SU-DHL-6 (cell line): ENCODE data around the gene TRPM3.
"Not testable (repeated sequence)": the region's sequence is repeated elsewhere in the genome, so short reads cannot be mapped to it uniquely, and the experiment has no call there.

Source experiments
- H2AFZ ChIP-seq: fragments of 200-600 bp; sonication (generic); 2 replicates; pipeline ENCODE4 v1.6.1; 2014; ENCODE audit warnings: low read depth, mild to moderate bottlenecking, moderate library complexity, mixed read lengths, antibody characterized with exemption, low read length; ENCODE audit not compliant: severe bottlenecking
- H3F3A ChIP-seq: fragments of 200-600 bp; shearing (Covaris generic); 2 replicates; pipeline ENCODE4 v1.6.0; 2016; ENCODE audit warnings: antibody characterized with exemption, mild to moderate bottlenecking; ENCODE audit not compliant: insufficient read depth
- H3K27ac ChIP-seq: fragments of 200-600 bp; sonication (generic); 2 replicates; pipeline ENCODE4 v1.5.1; 2016; ENCODE audit warnings: low read depth, mild to moderate bottlenecking, low read length, moderate library complexity, mixed read lengths
- H3K27me3 ChIP-seq: fragments of 200-600 bp; sonication (generic), shearing (Covaris generic); 2 replicates; pipeline ENCODE4 v1.6.0; 2014; ENCODE audit warnings: mild to moderate bottlenecking, low read length
- H3K36me3 ChIP-seq: fragments of 200-600 bp; sonication (generic); 2 replicates; pipeline ENCODE4 v1.6.1; 2014; ENCODE audit warnings: mild to moderate bottlenecking, low read length, mixed read lengths
- H3K4me2 ChIP-seq: fragments of 300-600, 200-600 bp; shearing (Covaris generic), sonication (generic); 2 replicates; pipeline ENCODE4 v1.6.0; 2014; ENCODE audit warnings: low read length, low read depth, mild to moderate bottlenecking; ENCODE audit not compliant: poor library complexity, severe bottlenecking
- H3K4me3 ChIP-seq: fragments of 200-600 bp; sonication (generic); 2 replicates; pipeline ENCODE4 v1.5.1; 2014; ENCODE audit warnings: antibody characterized with exemption, low read length, mild to moderate bottlenecking, mixed read lengths; ENCODE audit not compliant: insufficient read depth, poor library complexity, severe bottlenecking
- H3K79me2 ChIP-seq: fragments of 200-600 bp; sonication (generic); 2 replicates; pipeline ENCODE4 v1.6.1; 2014; ENCODE audit warnings: mild to moderate bottlenecking, low read length, moderate library complexity; ENCODE audit not compliant: insufficient read depth
- H3K9ac ChIP-seq: fragments of 200-600 bp; sonication (generic); 2 replicates; pipeline ENCODE4 v1.7.0; 2014; ENCODE audit warnings: mild to moderate bottlenecking, low read length
- H3K9me2 ChIP-seq: fragments of 200-600 bp; sonication (generic); replicated peaks from 2 replicates; pipeline ENCODE4 v1.6.1; 2014; ENCODE audit warnings: low read length; ENCODE audit not compliant: insufficient read depth
- H3K9me3 ChIP-seq: fragments of 200-600 bp; sonication (generic); 2 replicates; pipeline ENCODE4 v1.6.1; 2014; ENCODE audit warnings: low read length, mixed read lengths; ENCODE audit not compliant: insufficient read depth
- H4K20me1 ChIP-seq: fragments of 200-600 bp; sonication (generic); 2 replicates; pipeline ENCODE4 v1.6.1; 2014; ENCODE audit warnings: low read depth, mild to moderate bottlenecking, antibody characterized with exemption, low read length, moderate library complexity, mixed read lengths
- CTCF ChIP-seq: fragments of 200-600 bp; sonication (generic); IDR thresholded peaks from one replicate; pipeline ENCODE4 v1.5.1; 2017; ENCODE audit warnings: antibody characterized with exemption, mild to moderate bottlenecking, low read length, moderate library complexity; ENCODE audit not compliant: insufficient read depth, poor library complexity, severe bottlenecking
- EZH2phosphoT487 ChIP-seq: fragments of 200-600 bp; sonication (generic), shearing (Covaris generic); conservative IDR thresholded peaks from 2 replicates; pipeline ENCODE4 v1.6.1; 2018; ENCODE audit warnings: mild to moderate bottlenecking, antibody characterized with exemption, low read length, moderate library complexity, mixed read lengths

Gene TRPM3

DNA sequence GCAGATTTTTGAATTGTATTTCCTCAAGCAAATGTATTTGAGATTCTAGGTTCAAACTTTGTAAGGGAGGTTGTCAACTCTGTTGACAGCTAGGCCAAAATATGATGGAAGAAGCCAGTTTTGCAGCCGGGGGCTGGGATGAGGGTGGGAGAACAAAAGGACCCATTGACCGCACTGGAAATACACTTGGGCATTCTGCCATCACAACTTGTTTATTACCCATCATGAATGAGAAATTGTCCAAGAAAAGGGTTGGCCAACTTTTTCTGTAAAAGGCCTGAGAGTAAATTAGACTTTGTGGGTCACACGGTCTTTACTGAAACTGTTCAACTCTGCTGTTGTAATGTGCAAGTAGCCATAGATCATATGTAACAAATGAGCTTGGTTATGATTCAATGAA is 485.6 kb downstream of the TRPM3 start:
- no peaks in the 10 kb centered on the region for H3K9me2 ChIP-seq
- H2AFZ ChIP-seq: no peak overlapping the region
- no peaks in the 10 kb centered on the region for H3K9me3 ChIP-seq
- no peak overlapping the region for H3K9ac ChIP-seq
- H3F3A ChIP-seq: no peaks in the 10 kb centered on the region
- H3K79me2 ChIP-seq: no peaks in the 10 kb centered on the region
- H3K4me2 ChIP-seq: no peak overlapping the region
- no peaks in the 10 kb centered on the region for H4K20me1 ChIP-seq
- no peak overlapping the region for H3K27ac ChIP-seq
- no peak overlapping the region for H3K4me3 ChIP-seq
- TF ChIP-seq CTCF (no peak), EZH2phosphoT487 (no peak)
- no peaks in the 10 kb centered on the region for H3K36me3 ChIP-seq
- H3K27me3 ChIP-seq: no peaks in the 10 kb centered on the region

DNA sequence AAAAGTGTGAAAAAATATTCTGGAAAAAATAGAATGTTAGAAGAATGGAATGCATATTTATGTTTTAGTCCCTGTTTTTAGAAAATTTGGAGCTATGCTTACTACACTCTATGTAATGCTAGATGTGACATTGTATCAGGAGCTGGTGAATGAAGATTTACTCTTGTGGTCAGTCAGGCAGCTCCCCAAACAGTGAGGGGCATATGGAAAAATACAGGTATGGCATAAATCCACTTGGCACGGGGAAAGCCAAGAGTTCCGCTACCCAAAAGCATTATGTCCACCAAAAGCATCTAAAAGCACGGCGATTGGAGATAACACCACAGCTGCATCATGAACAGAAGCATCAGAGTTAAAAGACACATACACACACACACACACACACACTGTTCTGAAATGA is 486.7 kb downstream of the TRPM3 start:
- H3K9ac ChIP-seq: no peak overlapping the region
- H3K4me3 ChIP-seq: no peak overlapping the region
- H3K27ac ChIP-seq: no peak overlapping the region
- H3K79me2 ChIP-seq: no peaks in the 10 kb centered on the region
- H3K27me3 ChIP-seq: no peaks in the 10 kb centered on the region
- TF ChIP-seq CTCF (no peak), EZH2phosphoT487 (no peak)
- H4K20me1 ChIP-seq: no peaks in the 10 kb centered on the region
- no peak overlapping the region for H3K4me2 ChIP-seq
- no peaks in the 10 kb centered on the region for H3K9me3 ChIP-seq
- no peaks in the 10 kb centered on the region for H3K9me2 ChIP-seq
- H3F3A ChIP-seq: no peaks in the 10 kb centered on the region
- H3K36me3 ChIP-seq: no peaks in the 10 kb centered on the region
- no peak overlapping the region for H2AFZ ChIP-seq

- Histone ChIP-seq H4K20me1 (no peaks in the 10 kb centered on the region), H3K4me3 (no peak overlapping the region), H3K9me2 (no peaks in the 10 kb centered on the region), H2AFZ (no peak overlapping the region), H3K27ac (no peak overlapping the region), H3K4me2 (no peak overlapping the region), H3K9me3 (no peaks in the 10 kb centered on the region), H3K27me3 (no peaks in the 10 kb centered on the region), H3F3A (no peaks in the 10 kb centered on the region), H3K9ac (no peak overlapping the region), H3K36me3 (no peaks in the 10 kb centered on the region), H3K79me2 (no peaks in the 10 kb centered on the region)
- TF ChIP-seq EZH2phosphoT487 (no peak), CTCF (no peak)
Observed at GRCh38 chr9:70630971-70631370, 490.4 kb downstream of the TRPM3 start.

DNA sequence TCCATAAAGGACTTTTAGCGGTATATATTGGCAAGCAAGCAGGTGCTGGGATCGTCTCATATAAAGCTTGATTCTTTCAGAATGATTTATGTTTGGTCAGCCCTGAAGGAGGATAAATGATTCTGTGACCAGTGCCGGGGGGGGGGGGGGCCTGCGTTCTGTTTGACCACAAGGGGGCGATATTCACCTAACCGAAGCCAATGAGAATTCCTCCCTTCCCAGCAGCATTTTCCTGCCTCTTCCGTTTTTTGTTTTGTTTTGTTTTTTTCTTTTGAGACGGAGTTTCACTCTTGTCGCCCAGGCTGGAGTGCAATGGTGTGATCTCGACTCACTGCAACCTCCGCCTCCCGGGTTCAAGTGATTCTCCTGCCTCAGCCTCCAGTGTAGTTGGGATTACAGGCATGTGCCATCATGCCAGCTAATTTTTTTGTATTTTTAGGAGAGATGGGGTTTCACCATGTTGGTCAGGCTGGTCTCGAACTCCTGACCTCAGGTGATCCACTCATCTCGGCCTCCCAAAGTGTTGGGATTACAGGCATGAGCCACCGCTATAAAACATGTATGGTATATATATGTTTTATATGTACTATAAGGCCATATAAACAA is 492.2 kb downstream of the TRPM3 start:
- H3K36me3 ChIP-seq, H3K79me2 ChIP-seq, H2AFZ ChIP-seq, H3K27ac ChIP-seq, H3K4me2 ChIP-seq, H3K27me3 ChIP-seq, H4K20me1 ChIP-seq, H3K9ac ChIP-seq, H3K9me2 ChIP-seq, H3K4me3 ChIP-seq, H3K9me3 ChIP-seq, H3F3A ChIP-seq: not testable (repeated sequence)
